Activated CD4-positive, alpha-beta T cell treated with anti-CD3 and anti-CD28 coated beads, Interleukin-2, amount 50 U/mL, for 48 hours (primary cell): ENCODE data around the gene TMEM185A.
"Not testable (repeated sequence)": the region's sequence is repeated elsewhere in the genome, so short reads cannot be mapped to it uniquely, and the experiment has no call there.

Source experiments
- DNase-seq, 2 experiments: peaks; one replicate each; pipeline ENCODE4 v3.0.0-alpha.2; 2020

The TMEM185A gene

DNA sequence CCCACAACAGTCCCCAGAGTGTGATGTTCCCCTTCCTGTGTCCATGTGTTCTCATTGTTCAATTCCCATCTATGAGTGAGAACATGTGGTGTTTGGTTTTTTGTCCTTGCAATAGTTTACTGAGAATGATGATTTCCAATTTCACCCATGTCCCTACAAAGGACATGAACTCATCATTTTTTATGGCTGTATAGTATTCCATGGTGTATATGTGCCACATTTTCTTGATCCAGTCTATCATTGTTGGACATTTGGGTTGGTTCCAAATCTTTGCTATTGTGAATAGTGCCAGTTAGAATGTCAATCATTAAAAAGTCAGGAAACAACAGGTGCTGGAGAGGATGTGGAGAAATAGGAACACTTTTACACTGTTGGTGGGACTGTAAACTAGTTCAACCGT is 11.9 kb downstream of the TMEM185A start:
- not testable (repeated sequence) for DNase-seq

DNA sequence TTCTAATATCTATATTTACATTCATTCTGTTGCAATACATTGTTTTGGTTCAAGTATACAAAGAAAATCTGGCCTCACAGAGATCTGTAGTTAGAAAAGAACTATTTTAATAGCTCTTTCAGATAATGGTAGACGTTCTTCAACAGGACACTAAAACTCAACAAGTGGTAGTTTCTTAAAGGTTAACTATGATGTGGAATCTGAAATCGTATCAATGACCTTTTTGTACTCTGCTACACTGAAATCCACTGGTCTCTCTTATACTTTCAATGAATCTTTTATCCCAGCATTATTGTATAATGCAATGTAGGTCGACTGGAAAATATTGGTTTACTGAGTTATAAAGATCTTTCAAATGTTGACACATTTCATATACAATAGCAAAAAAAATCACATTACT is 12.7 kb downstream of the TMEM185A start:
- no peak for DNase-seq

DNA sequence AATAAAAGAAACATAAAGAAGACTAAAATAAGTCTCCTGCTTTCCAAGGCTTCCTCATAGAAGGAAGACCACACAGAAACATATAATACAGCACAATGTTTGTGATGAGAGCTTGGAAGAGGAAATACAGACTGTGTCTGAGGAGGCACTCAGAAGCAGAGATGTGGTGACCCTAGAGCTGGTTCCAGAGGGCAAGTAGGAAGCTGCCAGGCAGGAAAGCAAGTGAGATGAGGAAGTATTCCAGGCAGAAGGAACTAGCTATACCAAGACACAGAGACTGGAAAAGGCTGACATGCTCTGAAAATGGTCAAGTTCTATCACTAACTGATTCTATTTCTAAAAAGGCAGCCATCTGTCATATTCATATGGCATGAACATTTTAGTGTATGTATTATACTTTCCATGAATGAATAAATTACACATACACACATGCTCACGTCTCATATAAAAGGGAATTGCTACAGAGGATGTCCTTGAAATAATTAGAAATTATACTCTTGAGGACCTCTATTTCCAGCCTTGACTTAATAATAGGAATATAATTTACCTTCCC is 19.9 kb downstream of the TMEM185A start:
- DNase-seq = no peak

DNA sequence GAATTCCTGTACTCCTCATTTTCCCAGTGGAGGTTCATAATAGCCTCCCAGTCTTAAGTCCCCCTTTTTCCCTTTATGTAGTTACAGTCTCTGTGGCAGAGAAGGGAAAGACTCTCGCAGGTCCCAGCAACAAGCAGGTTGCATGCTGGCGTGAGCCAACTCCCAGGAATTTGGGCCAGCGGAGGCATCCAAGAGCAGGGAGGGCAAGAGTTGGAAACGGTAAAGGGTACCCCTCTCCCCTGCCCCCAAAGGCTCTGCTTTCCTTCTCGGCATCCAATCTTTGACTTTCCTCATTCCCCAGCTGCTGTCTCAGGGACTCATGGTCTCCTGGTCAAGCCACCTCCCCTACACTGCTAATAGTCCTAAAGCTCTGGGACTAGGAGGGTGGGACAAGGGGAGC is 21.1 kb downstream of the TMEM185A start:
- DNase-seq = no peak

DNA sequence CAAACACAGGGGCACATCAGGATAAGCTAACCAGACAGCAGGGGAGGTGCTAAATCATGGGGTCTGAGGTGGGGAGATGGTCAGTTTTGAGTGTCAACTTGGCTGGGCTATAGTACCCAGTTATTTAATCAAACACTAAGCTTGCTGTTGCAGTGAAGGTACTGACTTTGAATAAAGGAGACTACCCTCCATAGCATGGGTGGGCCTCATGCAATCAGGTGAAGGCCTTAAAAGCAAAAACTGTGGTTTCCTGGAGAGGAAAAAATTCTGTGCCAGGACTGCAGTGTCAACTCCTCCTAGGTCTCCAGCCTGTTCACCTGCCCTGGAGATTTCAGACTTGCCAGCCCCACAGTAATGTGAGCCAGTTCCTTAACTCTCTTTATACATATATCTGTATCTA is 23.9 kb downstream of the TMEM185A start:
- no peak for DNase-seq

DNA sequence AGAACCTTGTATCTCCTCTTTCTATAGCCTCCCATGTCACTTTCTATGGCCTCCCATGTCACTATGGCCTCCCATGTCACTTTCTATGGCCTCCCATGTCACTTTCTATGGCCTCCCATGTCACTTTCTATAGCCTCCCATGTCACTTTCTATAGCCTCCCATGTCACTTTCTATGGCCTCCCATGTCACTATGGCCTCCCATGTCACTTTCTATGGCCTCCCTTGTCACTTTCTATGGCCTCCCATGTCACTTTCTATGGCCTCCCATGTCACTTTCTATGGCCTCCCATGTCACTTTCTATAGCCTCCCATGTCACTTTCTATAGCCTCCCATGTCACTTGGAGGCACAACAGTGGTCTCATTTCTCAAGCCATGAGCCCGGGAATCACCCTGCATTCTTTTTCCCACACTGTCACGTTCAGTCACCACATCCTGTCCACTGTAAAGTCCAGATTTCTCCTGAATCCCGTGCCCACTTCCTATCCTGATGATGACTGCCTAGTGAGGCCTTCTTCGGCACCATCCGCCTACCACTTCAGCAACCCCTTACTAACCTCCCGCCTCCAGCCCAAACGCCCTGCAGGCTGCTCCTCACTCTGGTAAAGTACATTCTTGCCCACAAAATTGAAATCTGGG is 26.2 kb downstream of the TMEM185A start:
- DNase-seq = not testable (repeated sequence)

DNA sequence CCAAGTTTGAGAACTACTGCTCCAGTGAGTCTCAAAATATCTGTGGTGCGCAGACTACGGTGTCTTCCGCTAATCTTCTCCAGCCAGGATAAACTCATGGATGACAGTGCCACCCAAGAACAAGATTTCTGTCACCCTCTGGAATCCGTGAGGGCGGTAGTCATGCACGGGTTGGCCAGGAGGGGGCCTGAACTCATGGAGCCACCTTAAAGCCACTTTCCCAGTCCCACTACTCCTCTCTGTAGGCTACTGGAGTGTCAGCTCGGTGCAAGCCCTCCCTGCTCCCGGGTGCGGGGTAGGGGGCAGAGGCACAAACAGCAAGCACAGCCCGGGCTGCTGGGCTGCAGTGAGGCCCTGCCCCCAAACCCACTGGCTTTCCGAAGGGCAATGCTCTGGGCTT is 33.0 kb downstream of the TMEM185A start:
- peak in 1 of 2 experiments; percentile 1 for DNase-seq

DNA sequence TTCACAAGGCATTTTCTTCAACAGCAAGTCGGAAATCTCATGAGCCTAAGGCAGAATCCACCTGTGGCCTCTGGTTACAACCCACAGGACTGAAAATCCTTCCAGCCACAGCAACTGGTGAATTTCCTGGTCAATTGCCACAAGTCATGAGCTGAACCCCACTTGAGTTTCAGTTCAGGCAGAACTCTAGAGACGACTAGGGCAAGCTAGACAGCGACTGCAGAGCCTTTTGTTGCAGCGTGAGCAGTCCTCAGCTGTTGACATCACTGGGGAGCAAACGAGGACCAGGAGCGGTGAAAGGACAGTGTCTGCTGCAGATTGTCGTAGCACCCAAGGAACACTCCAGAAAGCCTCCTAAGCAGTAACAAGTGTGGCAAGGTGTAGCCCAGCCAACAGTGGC is 35.6 kb downstream of the TMEM185A start:
- not testable (repeated sequence) for DNase-seq

DNA sequence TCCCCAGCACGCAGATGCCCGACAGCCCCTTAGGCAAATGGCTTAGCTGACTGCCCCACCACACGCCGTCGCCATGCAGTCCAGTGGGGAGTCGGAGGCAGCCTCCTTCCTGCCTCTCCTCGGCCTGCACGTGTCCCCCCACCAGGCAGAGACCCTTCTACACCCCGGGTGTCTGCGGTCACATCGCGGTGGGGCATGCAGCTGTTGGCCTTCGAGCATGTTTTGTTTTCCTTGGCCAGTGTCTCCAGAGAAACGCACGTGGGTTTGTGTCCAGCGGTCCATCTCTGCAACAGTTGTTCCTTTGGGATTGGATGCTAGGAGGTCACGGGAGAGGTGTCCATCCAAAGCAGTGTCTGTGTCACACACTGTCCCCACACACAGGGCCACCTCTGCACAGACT is 36.4 kb downstream of the TMEM185A start, which contains the start of gene HSFX2:
HSFX2 (minus strand) TSS at position 101 of the 400 bp plus-strand sequence. CDS start 614 bp downstream, outside the sequence.
- not testable (repeated sequence) for DNase-seq

DNA sequence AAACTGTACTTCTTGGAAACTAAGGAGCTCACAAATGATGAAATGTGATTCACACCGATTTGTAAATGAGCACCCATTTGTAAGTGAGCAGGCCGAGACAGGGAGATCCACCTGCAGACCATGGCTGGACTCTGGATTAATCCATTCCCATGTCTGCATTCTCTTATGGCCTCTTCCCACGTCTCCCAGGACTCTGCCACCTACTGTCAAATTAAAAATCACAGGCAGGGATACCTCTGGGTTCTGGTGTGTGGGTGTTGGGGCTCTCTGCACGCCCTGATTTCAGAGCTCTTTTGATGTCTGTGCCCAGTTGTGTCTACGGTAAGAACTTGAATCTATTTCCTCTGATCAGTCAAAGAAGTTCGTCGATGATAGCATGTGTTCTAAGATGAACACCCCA is 40.6 kb downstream of the TMEM185A start:
- DNase-seq = not testable (repeated sequence)

DNA sequence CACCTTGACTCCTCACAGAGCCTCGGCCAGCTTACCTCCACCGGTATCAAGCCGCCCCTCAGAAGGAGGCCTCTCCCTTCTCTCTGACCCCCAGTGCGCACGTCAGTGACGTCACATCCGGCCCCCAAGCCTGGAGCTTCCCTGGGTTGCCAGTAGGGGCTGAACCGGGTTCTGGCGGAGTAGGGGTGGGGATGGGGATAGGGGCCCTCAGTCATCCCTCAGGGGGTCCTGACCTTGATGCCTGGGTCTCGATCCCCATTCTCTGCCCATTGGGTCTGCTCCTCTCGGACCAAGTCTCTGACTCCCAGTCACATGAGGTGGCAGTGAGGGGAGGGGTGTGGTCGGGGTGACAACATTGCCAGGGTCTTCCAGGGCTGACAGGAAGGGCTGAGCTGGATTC is 44.2 kb downstream of the TMEM185A start, which contains the start of gene MAGEA9B:
MAGEA9B (minus strand) TSS at position 101 of the 400 bp plus-strand sequence. CDS start 4,280 bp downstream, outside the sequence.
- DNase-seq = not testable (repeated sequence)

DNA sequence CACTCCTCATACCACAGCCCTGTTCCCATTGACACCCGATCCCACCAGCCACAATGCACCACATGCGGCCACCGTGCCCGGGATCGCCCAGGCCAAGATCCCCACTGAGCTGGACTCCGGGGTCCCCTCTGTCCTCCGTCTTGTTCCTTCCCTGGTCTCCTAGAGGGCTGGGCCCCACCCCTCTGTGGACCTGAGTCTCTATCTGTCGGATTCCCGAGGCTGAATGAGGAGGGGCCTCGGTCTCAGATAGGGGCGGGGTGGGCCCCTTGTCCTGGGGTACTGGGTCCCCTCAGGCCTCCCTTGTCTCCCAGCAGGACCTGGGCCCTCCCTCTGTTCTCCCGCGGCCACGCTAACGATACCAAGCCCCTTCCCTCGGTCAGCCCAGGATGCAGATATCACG is 46.0 kb downstream of the TMEM185A start:
- DNase-seq = not testable (repeated sequence)

DNA sequence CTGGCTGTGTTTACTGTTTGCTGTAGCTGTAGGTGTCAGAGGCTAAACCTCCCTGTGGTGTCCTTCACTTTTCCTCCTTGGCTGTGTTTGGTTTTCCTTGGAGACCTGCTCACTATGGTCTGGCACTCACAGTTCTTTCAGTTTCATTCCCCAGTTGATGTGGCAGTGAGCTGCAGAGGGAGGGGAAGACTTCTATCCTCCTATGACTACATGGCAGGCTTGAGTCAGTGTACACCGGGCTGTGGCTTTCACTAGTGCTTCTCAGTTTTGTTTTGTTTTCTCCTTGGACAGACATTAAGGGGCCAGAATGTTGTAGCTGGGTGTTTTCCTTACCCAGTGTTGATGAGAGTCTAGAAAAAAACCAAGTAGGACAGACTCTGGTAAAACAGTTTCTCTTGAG is 58.1 kb downstream of the TMEM185A start:
- not testable (repeated sequence) for DNase-seq

DNA sequence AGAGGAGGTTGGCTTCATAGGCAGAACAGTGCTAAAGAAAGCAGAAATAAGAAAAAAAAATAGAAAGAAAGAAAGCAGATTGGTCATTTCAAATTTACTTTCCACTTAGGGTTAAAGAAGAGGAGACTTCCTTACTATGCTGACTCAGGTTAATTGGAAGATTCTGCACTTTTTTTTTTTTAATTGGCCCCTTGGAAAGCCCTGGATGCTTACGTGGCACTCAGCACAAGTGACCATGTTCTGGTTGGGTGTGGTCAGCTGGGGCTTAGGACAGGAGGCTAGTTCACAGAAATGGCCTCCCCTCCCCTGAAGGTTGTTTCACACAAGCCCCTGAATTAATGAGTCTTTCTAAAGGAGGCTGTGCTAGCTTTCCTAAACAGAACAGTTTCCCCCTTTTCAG is 58.8 kb downstream of the TMEM185A start:
- no peak for DNase-seq

DNA sequence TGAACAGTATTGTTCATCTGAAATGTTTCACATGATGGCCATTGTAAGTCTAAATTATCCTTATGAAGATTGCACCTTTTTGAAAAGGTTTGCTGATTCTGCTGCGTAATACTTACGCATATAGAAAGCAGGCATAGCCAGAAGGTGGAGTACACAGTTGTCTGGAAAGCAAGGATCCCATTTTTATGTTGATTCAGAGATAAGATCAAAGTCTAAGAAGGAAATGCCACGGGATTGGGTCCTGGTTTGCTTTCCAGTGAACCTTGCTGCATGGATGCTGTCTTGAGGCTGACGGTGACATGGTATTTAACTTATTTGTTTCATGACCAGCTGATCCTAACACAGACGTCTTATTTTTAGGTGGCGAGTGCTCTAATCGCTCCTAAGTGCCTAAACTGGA is 59.8 kb downstream of the TMEM185A start:
- no peak for DNase-seq

DNA sequence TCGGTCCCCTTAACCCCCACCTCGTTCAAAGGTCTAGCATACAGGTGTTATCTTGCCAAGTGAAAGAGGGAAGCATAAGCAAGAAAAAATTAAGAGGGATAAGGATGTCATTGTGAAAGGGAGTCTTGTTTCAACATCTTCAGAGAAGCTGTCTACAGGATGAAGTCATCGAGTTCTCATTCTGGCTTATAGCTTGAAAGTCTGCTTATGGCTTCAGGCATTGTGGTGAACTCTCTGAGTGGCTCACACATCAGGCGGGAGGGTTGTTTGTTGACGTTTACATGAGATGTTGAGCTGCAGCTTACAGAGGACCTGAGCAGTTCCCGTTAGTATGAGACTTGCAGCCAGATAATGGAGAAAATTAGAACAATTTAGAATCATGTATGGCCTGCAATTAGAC is 60.9 kb downstream of the TMEM185A start:
- no peak for DNase-seq

DNA sequence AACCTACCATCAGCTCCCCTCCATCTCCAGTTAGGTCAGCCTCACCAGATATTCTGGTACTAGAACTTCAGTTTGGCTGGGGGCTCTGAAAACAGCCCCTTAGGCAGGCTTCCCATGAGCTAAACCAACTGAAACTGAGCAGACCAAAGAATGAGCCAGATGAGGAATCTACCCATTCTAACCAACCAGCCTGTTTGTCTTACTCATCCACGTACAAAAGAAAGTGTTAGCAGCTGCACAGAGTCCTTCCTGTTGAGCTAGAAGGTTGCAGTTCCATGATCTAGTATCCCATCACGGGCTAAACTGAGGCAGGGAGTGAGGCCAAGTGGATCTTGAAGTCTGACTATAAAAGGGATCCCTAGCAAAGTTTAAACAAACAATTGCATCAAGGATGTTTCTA is 61.8 kb downstream of the TMEM185A start:
- DNase-seq = no peak

DNA sequence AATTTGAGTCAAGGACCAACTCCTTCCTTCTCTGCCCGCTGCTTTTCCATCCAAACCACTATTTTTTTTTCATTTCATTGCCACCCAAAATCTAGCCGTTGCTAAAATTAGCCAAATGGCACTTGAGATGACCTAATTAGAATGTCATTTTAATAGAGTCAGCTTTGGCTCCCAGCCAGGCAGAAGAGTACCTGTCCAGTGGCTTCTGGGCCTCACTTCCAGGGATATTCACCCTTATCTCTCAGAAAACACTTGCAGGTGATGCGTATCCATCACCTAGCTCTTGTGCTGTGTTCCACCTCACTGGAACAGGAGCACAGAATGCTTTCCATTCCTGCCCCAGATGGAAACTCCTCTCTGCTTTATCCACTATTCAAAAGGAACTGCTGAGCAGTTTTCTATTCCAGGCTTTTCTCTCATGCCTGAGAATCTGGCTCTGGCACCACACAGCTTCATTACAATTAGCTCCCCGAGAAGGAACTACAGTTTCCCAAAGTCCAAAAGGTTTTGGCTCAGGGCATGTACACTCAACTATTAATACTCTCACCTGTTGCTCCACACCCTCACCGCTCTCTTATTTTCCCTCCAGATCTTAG is 62.8 kb downstream of the TMEM185A start:
- DNase-seq = no peak

DNA sequence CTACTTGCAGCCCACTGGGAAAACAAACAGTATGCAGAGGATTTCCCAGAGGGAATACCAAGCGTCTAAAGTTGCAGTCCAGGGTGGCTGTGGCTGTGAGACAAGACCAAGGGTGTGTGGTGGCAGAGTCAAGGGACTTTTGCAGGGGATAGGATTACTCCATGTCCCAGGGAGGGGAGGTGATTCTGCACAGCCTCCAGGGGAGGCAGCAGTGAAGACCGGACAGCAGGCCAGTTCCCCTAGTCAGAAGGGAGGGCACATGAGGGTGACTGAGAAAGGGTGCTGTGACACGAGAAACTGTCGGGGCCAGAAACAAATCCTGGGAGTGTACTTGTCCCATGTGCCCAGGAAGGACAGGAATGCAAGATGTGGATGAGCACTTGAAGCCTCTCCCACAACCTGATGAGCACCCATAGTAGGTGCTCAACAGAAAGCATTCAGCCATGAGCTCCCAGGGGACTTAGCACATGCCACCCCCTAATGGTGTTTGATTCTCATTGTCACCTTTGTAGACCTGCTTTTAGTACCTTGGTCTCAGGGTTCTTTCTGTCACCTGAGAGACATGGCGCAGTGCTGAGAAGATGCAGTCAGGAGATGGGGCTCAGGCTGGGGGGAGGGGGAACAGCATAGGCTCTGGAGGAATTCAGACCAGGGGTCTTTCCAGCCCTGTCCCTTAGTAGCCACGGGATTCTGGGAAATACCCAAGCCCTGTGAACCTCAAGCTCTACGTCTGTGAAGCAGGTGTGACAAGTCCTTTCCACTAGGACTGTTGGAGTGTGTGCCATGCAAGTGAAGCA is 63.8 kb downstream of the TMEM185A start:
- no peak for DNase-seq

DNA sequence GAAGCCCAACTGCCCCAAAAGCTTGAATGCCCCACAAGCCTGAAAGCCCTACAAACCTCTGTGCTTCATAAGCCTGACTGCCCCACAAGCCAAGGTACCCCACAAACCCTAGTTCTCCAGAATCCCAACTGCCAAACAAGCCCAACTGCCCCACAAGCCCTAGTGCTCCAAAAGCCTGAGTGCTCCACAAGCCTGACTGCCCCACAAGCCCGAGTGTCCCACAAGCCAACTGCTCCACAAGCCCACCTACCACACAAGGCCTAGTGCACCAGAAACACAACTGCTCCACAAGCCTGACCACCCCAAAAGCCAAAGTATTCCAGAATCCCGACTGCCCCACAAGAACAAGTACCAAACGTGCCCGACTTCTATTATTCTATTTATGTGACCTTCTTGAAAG is 68.2 kb downstream of the TMEM185A start:
- no peak for DNase-seq

DNA sequence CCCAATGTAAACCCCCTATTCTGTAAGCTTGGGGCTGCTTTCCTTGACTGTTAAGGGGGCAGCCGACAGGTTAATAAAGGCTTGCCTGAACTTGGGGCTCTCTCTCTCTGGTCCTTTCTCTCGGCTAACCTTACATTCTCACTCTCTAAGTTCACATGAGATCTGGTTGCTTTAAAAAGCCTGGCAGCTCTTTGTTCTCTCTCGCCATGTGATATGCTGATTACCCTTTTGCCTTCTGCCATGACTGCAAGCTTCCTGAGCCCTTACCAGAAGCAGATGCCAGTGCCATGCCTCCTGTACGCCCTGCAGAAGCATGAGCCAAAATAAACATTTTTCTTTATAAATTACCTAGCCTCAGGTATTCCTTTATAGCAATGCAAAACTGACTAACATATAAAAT is 76.3 kb downstream of the TMEM185A start:
- DNase-seq = not testable (repeated sequence)

DNA sequence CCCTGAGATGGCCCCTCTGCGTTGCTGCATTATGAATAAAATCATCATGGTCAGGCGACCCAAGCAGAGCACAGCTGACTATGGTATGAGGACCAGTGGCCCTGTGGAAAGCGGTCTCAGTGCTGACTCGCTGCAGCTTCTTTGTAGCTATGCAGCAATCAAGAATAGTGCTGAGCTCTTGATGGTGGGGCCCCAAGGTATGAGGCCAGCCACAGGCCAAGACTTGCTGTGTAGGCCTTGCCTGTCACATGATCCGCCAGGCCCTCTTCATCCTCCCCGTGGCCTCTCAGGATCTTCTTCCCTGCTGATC is 79.7 kb downstream of the TMEM185A start:
- not testable (repeated sequence) for DNase-seq

DNA sequence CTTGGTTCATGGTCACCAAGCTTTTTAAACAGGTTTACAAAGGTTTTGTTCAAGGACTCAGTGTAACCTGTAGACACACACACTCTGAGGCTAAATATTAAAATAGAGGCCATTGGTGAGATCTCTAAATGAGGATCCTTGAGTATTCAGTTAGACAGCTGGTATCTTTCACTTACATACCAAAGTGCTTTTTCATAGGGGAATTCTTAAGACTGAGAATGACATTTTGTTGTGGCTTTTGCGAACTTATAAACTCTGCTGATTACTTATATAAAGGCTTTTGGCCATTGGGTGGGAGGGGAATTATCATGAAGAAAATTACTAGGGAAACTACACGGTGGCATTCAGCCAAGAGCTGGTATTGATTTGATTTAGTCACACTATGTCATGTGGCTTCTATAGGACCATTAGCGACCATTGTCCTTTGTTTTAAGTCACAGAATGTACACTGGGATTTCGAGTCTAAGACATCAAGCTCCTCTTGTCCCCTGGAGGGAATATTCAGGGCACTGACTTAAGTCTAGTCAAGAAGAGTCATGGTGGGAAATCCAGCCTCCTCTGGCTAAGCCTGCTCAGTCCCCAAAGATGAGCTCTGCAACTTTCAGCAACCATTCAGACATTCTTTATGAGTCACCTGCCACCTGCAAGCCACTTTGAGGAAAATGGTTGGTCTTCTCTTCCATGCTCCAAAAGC is 80.2 kb downstream of the TMEM185A start:
- DNase-seq = not testable (repeated sequence)
